Fibroblast of lung (primary cell): Measurements from ENCODE around the gene ELMOD3. TPM values are rescaled to one million over a fixed set of nuclear protein-coding genes. Genes with fewer than 3 reads are reported as not detected.
"Not testable (repeated sequence)": the region's sequence is repeated elsewhere in the genome, so short reads cannot be mapped to it uniquely, and the experiment has no call there.

Experiments used
- DNase-seq, 2 donors: peaks; one replicate each; pipeline versions ENCODE4 v3.0.0 to v3.0.0-alpha.2; 2010; ENCODE audit warnings: low read depth in 2 of 2
- H2AFZ ChIP-seq: 2 replicates; pipeline ENCODE4 v1.5.1; 2012; ENCODE audit warnings: low read length, control low read depth, inconsistent platforms
- H3K27ac ChIP-seq: 2 replicates; pipeline ENCODE4 v1.5.1; 2011; ENCODE audit warnings: low read length, control low read depth; ENCODE audit not compliant: insufficient read depth
- H3K27me3 ChIP-seq: 2 replicates; pipeline ENCODE4 v1.5.1; 2011; ENCODE audit warnings: mild to moderate bottlenecking, low read length; ENCODE audit not compliant: control insufficient read depth, insufficient read depth
- H3K36me3 ChIP-seq: 2 replicates; pipeline ENCODE4 v1.5.1; 2011; ENCODE audit warnings: low read length; ENCODE audit not compliant: control insufficient read depth, insufficient read depth
- H3K4me1 ChIP-seq: 2 replicates; pipeline ENCODE4 v1.5.1; 2011; ENCODE audit warnings: low read length; ENCODE audit not compliant: control insufficient read depth, insufficient read depth; ENCODE audit errors: extremely low read depth
- H3K4me2 ChIP-seq: 2 replicates; pipeline ENCODE4 v1.5.1; 2011; ENCODE audit warnings: low read length, control low read depth; ENCODE audit not compliant: insufficient read depth; ENCODE audit errors: extremely low read depth
- H3K4me3 ChIP-seq, 4 experiments: fragments of 200-600 bp in 1 of 4; sonication (generic) in 1 of 4; replicated peaks in 1 of 4; 2 replicates each; pipeline ENCODE4 v1.5.1; 2011 to 2016; ENCODE audit warnings: low read length in 4 of 4, low read depth in 3 of 4, mild to moderate bottlenecking in 3 of 4, control low read depth in 2 of 4, inconsistent platforms in 1 of 4, mixed read lengths in 1 of 4; ENCODE audit not compliant: insufficient read depth in 1 of 4; ENCODE audit errors: control extremely low read depth in 1 of 4
- H3K79me2 ChIP-seq: 2 replicates; pipeline ENCODE4 v1.5.1; 2012; ENCODE audit warnings: mild to moderate bottlenecking, low read length, inconsistent platforms; ENCODE audit not compliant: control insufficient read depth, insufficient read depth
- H3K9ac ChIP-seq: 2 replicates; pipeline ENCODE4 v1.5.1; 2011; ENCODE audit warnings: mild to moderate bottlenecking, low read length, control low read depth; ENCODE audit not compliant: insufficient read depth
- H3K9me3 ChIP-seq: 2 replicates; pipeline ENCODE4 v1.5.1; 2012; ENCODE audit warnings: low read depth, low read length; ENCODE audit not compliant: control insufficient read depth, insufficient read depth
- H4K20me1 ChIP-seq: 2 replicates; pipeline ENCODE4 v1.5.1; 2011; ENCODE audit warnings: low read length; ENCODE audit not compliant: control insufficient read depth, insufficient read depth; ENCODE audit errors: extremely low read depth
- EZH2 ChIP-seq: IDR thresholded peaks from 2 replicates; pipeline ENCODE4 v1.5.1; 2012; ENCODE audit warnings: low read length, control low read depth, mild to moderate bottlenecking; ENCODE audit errors: missing control alignments
- polyA plus RNA-seq, 2 donors: library from polyadenylated mRNA; depleted of rRNA in 1 of 2; stranded (reverse) in 1 of 2; unstranded in 1 of 2; fragments of >200 nt; gene quantifications; 2 replicates each; pipeline ENCODE4 v1.2.1, GENCODE V29; 2011 to 2012; ENCODE audit warnings: missing spikeins in 1 of 2
- total RNA-seq: library from RNA; depleted of rRNA; stranded (reverse); fragments of >200 nt; gene quantifications from 2 replicates; pipeline ENCODE4 v1.2.1, GENCODE V29; 2014
- TF ChIP-seq, protein P1 (sequence below), 2 donors: IDR thresholded peaks in 1 of 2; conservative IDR thresholded peaks in 1 of 2; 1 replicate in 1 of 2; 2 replicates in 1 of 2; pipeline ENCODE4 v1.5.1; 2011 to 2012; ENCODE audit warnings: low read length in 2 of 2, control low read depth in 1 of 2, inconsistent platforms in 1 of 2, low read depth in 1 of 2, mild to moderate bottlenecking in 1 of 2

ELMOD3 gene
- total and polyA plus RNA-seq, 2 donors (not counting 1 experiment from before 2014, with no cell fraction given), result 13.0 to 27.9 TPM

DNA sequence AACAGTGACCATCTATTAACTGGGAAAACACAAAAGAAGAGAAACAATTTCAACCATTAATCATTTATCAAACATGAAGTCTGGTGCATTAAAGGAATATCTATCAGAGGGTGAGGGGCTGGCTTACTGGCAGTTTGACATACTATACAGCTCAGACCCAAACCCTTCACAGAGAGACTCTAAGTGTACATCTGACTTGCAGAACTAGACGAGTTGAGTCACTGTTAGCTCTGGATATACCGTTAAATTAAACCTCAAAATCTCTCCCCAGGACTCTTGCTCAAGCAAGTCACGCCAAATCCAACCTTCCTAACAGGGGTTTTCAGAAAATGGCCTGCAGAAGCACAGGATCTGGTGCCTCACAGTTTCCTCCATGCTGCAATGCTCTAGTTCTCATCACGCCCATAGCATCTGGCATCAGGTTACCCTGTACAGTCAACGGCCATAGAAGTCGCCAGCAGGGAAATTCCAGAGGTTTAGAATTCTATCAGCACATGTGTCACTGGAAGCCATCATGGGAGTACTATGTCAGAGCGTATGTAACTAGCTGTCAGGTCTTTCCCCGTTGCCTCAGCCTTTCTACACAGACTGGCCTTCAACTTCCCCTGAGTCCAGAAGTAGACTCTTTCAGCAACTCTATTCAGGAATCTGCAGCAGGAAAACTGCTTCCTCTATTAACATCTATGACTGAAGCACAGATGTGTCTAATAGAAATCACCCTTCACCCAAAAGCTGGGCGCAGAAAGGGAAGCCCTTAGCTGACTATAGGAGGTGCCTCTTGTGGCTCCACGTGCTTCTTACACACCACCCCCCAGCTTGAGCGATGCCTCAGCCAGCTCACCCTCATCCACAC lies 36.1 kb upstream of the ELMOD3 start:
- H3K36me3 ChIP-seq, result peaks cover 15% of the 10 kb centered on the region
- H3K27ac ChIP-seq, result no peak overlapping the region
- H3K79me2 ChIP-seq, result peaks cover 14% of the 10 kb centered on the region
- H3K4me3 ChIP-seq, result no peak overlapping the region
- no peaks in the 10 kb centered on the region for H4K20me1 ChIP-seq
- H3K9me3 ChIP-seq, result no peaks in the 10 kb centered on the region
- DNase-seq, result peak; percentile 59 to 60
- no peak for TF ChIP-seq EZH2
- TF ChIP-seq, protein P1, sequence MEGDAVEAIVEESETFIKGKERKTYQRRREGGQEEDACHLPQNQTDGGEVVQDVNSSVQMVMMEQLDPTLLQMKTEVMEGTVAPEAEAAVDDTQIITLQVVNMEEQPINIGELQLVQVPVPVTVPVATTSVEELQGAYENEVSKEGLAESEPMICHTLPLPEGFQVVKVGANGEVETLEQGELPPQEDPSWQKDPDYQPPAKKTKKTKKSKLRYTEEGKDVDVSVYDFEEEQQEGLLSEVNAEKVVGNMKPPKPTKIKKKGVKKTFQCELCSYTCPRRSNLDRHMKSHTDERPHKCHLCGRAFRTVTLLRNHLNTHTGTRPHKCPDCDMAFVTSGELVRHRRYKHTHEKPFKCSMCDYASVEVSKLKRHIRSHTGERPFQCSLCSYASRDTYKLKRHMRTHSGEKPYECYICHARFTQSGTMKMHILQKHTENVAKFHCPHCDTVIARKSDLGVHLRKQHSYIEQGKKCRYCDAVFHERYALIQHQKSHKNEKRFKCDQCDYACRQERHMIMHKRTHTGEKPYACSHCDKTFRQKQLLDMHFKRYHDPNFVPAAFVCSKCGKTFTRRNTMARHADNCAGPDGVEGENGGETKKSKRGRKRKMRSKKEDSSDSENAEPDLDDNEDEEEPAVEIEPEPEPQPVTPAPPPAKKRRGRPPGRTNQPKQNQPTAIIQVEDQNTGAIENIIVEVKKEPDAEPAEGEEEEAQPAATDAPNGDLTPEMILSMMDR (conservative IDR thresholded peaks at IDR 0.05 in 1 of 2, IDR thresholded peaks at IDR 0.05 in 1 of 2; ENCODE audit: low read depth in 1 of 2, low read length in 2 of 2), result no peak
- no peak overlapping the region for H3K4me2 ChIP-seq
- no peak overlapping the region for H2AFZ ChIP-seq
- H3K4me1 ChIP-seq, result peaks cover 2% of the 10 kb centered on the region
- H3K9ac ChIP-seq, result no peak overlapping the region
- H3K27me3 ChIP-seq, result no peaks in the 10 kb centered on the region

GRCh38 chr2:85319796-85320195 lies 34.8 kb upstream of the ELMOD3 start:
- Histone ChIP-seq H3K27me3 (no peaks in the 10 kb centered on the region), H3K36me3 (peaks cover 18% of the 10 kb centered on the region), H3K4me3 (no peak overlapping the region), H3K4me1 (no peaks in the 10 kb centered on the region), H4K20me1 (no peaks in the 10 kb centered on the region), H3K9me3 (no peaks in the 10 kb centered on the region), H2AFZ (no peak overlapping the region), H3K4me2 (no peak overlapping the region), H3K79me2 (peaks cover 25% of the 10 kb centered on the region), H3K9ac (no peak overlapping the region), H3K27ac (no peak overlapping the region)
- no peak for DNase-seq
- no peak for TF ChIP-seq EZH2

GRCh38 chr2:85323351-85323987 lies 31.1 kb upstream of the ELMOD3 start:
- peaks cover 18% of the 10 kb centered on the region for H3K36me3 ChIP-seq
- TF ChIP-seq EZH2, result no peak

DNA sequence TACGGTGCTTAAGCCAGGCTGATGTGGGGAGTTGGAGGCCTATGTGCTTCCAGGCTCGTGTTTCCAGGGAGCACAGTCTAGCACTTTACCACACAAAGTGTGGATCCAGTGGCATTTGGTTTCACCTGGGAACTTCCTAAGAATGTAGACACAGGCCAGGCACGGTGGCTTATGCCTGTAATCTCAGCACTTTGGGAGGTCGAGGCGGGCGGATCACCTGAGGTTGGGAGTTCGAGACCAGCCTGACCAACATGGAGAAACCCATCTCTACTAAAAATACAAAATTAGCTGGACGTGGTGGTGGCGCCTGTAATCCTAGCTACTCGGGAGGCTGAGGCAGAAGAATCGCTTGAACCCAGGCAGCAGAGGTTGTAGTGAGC lies 30.6 kb upstream of the ELMOD3 start:
- not testable (repeated sequence) for H3K4me2 ChIP-seq, H3K9me3 ChIP-seq, DNase-seq, H3K27ac ChIP-seq, H3K4me1 ChIP-seq, H2AFZ ChIP-seq, H3K4me3 ChIP-seq, H3K9ac ChIP-seq, H4K20me1 ChIP-seq, H3K27me3 ChIP-seq
- peaks cover 18% of the 10 kb centered on the region for H3K36me3 ChIP-seq
- H3K79me2 ChIP-seq, result peaks cover 52% of the 10 kb centered on the region

More at GRCh38 chr2:85323351-85323987, 31.1 kb upstream of the ELMOD3 start:
- Histone ChIP-seq H3K4me1 (peaks cover 2% of the 10 kb centered on the region), H3K27me3 (no peaks in the 10 kb centered on the region), H4K20me1 (no peaks in the 10 kb centered on the region), H3K27ac (no peak overlapping the region), H3K9me3 (no peaks in the 10 kb centered on the region), H3K79me2 (peaks cover 52% of the 10 kb centered on the region), H3K4me3 (no peak overlapping the region), H3K9ac (no peak overlapping the region), H3K4me2 (no peak overlapping the region), H2AFZ (no peak overlapping the region)
- no peak for DNase-seq
